ENCODE measurements around the gene ZNF616.

Gene ZNF616

GRCh38 chr19:52176574-52176973, 36.8 kb upstream of the ZNF616 start:
- no peaks in the 10 kb centered on the region for H3K27me3 ChIP-seq (replicated peaks; ENCODE audit: insufficient read depth, low read length)
- H3K36me3 ChIP-seq (replicated peaks; ENCODE audit: insufficient read depth, low read length), result no peaks in the 10 kb centered on the region
- H3K9ac ChIP-seq (ENCODE audit: low read length), result no peak overlapping the region
- H2AFZ ChIP-seq (ENCODE audit: low read length), result no peak overlapping the region
- no peaks in the 10 kb centered on the region for H3K79me2 ChIP-seq (ENCODE audit: low read length)
- H3K4me3 ChIP-seq (ENCODE audit: low read length), result no peak overlapping the region
- no peak for DNase-seq
- H3K4me1 ChIP-seq (ENCODE audit: low read length), result no peaks in the 10 kb centered on the region
- H3K4me2 ChIP-seq (ENCODE audit: low read depth, low read length), result no peak overlapping the region
- TF ChIP-seq, protein P1, sequence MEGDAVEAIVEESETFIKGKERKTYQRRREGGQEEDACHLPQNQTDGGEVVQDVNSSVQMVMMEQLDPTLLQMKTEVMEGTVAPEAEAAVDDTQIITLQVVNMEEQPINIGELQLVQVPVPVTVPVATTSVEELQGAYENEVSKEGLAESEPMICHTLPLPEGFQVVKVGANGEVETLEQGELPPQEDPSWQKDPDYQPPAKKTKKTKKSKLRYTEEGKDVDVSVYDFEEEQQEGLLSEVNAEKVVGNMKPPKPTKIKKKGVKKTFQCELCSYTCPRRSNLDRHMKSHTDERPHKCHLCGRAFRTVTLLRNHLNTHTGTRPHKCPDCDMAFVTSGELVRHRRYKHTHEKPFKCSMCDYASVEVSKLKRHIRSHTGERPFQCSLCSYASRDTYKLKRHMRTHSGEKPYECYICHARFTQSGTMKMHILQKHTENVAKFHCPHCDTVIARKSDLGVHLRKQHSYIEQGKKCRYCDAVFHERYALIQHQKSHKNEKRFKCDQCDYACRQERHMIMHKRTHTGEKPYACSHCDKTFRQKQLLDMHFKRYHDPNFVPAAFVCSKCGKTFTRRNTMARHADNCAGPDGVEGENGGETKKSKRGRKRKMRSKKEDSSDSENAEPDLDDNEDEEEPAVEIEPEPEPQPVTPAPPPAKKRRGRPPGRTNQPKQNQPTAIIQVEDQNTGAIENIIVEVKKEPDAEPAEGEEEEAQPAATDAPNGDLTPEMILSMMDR (IDR thresholded peaks at IDR 0.05; ENCODE audit: low read length), result no peak
- TF ChIP-seq EZH2phosphoT487 (IDR thresholded peaks at IDR 0.05; ENCODE audit: low read length) (no peak), EZH2 (optimal IDR thresholded peaks at IDR 0.05; ENCODE audit: low read depth, low read length) (no peak)
- no peaks in the 10 kb centered on the region for H3K9me3 ChIP-seq (replicated peaks; ENCODE audit: insufficient read depth, low read length)
- no peaks in the 10 kb centered on the region for H3F3A ChIP-seq (ENCODE audit: insufficient read depth, low read length)
- H4K20me1 ChIP-seq (ENCODE audit: insufficient read depth, low read length), result no peaks in the 10 kb centered on the region
- H3K9me2 ChIP-seq (replicated peaks; ENCODE audit: insufficient read depth, low read length), result no peaks in the 10 kb centered on the region
- H3K27ac ChIP-seq (ENCODE audit: low read length), result no peak overlapping the region

- Histone ChIP-seq H3F3A (ENCODE audit: insufficient read depth, low read length) (no peaks in the 10 kb centered on the region), H3K27ac (ENCODE audit: low read length) (no peak overlapping the region), H3K79me2 (ENCODE audit: low read length) (no peaks in the 10 kb centered on the region), H3K4me3 (ENCODE audit: low read length) (no peak overlapping the region), H3K27me3 (replicated peaks; ENCODE audit: insufficient read depth, low read length) (no peaks in the 10 kb centered on the region), H2AFZ (ENCODE audit: low read length) (no peak overlapping the region), H3K36me3 (replicated peaks; ENCODE audit: insufficient read depth, low read length) (no peaks in the 10 kb centered on the region), H3K9ac (ENCODE audit: low read length) (no peak overlapping the region), H4K20me1 (ENCODE audit: insufficient read depth, low read length) (no peaks in the 10 kb centered on the region), H3K9me2 (replicated peaks; ENCODE audit: insufficient read depth, low read length) (no peaks in the 10 kb centered on the region), H3K4me2 (ENCODE audit: low read depth, low read length) (no peak overlapping the region), H3K9me3 (replicated peaks; ENCODE audit: insufficient read depth, low read length) (no peaks in the 10 kb centered on the region), H3K4me1 (ENCODE audit: low read length) (no peaks in the 10 kb centered on the region)
- no peak for DNase-seq
- TF ChIP-seq EZH2phosphoT487 (IDR thresholded peaks at IDR 0.05; ENCODE audit: low read length) (no peak), EZH2 (optimal IDR thresholded peaks at IDR 0.05; ENCODE audit: low read depth, low read length) (no peak)
- TF ChIP-seq, protein P1 (IDR thresholded peaks at IDR 0.05; ENCODE audit: low read length), result no peak
Measured at GRCh38 chr19:52172347-52172746, 32.6 kb upstream of the ZNF616 start.

GRCh38 chr19:52171321-52172169, 31.8 kb upstream of the ZNF616 start, which contains the start of gene ZNF836:
ZNF836 (minus strand) TSS chr19:52171621; CDS start chr19:52168072, 3,549 bp downstream.
- H3K4me1 ChIP-seq (ENCODE audit: low read length), result no peaks in the 10 kb centered on the region
- H3K4me3 ChIP-seq (ENCODE audit: low read length), result peak within 1 kb of the TSS; percentile 61
- no peaks in the 10 kb centered on the region for H3F3A ChIP-seq (ENCODE audit: insufficient read depth, low read length)
- H2AFZ ChIP-seq (ENCODE audit: low read length), result peak within 1 kb of the TSS; percentile 74
- no peaks in the 10 kb centered on the region; the same call in 1 of the 2 replicates for H3K36me3 ChIP-seq (replicated peaks; ENCODE audit: insufficient read depth, low read length)
- H3K4me2 ChIP-seq (ENCODE audit: low read depth, low read length), result peak within 1 kb of the TSS; percentile 35; the same call in 1 of the 2 replicates
- no peaks in the 10 kb centered on the region for H3K9me3 ChIP-seq (replicated peaks; ENCODE audit: insufficient read depth, low read length)
- no peaks in the 10 kb centered on the region for H3K27me3 ChIP-seq (replicated peaks; ENCODE audit: insufficient read depth, low read length)
- H3K9ac ChIP-seq (ENCODE audit: low read length), result peak within 1 kb of the TSS; percentile 42; the same call in 1 of the 2 replicates
- no peaks in the 10 kb centered on the region for H3K79me2 ChIP-seq (ENCODE audit: low read length)
- TF ChIP-seq EZH2phosphoT487 (IDR thresholded peaks at IDR 0.05; ENCODE audit: low read length) (no peak), EZH2 (optimal IDR thresholded peaks at IDR 0.05; ENCODE audit: low read depth, low read length) (no peak)
- TF ChIP-seq, protein P1 (IDR thresholded peaks at IDR 0.05; ENCODE audit: low read length), result no peak
- DNase-seq, result peak; percentile 53
- H4K20me1 ChIP-seq (ENCODE audit: insufficient read depth, low read length), result no peaks in the 10 kb centered on the region
- H3K9me2 ChIP-seq (replicated peaks; ENCODE audit: insufficient read depth, low read length), result no peaks in the 10 kb centered on the region
- H3K27ac ChIP-seq (ENCODE audit: low read length), result no peak within 1 kb of the TSS

Data from MM.1S (cell line).